ENCODE data around the gene SQSTM1. TPM values are rescaled to one million over a fixed set of nuclear protein-coding genes. Genes with fewer than 3 reads are reported as not detected.

SQSTM1 gene
- total RNA-seq, 1 donor: 229 TPM

Other genes with a start within 250 kb of the SQSTM1 start
- 1,084 TPM for gene HNRNPH1, start 197.2 kb upstream of the SQSTM1 start, total RNA-seq
- gene CBY3, start 139.9 kb upstream of the SQSTM1 start, total RNA-seq: 0.52 TPM
- 273 TPM for gene CANX, start 121.9 kb upstream of the SQSTM1 start, total RNA-seq
- 14.0 TPM for gene MAML1, start 88.1 kb upstream of the SQSTM1 start, total RNA-seq
- 2.5 TPM for gene LTC4S, start 26.9 kb upstream of the SQSTM1 start, total RNA-seq
- gene MGAT4B, start 14.0 kb upstream of the SQSTM1 start, total RNA-seq: 56.0 TPM
- 13.2 TPM for gene MRNIP, start 37.9 kb downstream of the SQSTM1 start, total RNA-seq
- gene TBC1D9B, start 87.0 kb downstream of the SQSTM1 start, total RNA-seq: 36.2 TPM

Measured in mononuclear cell (primary cell).